Panc1 (cell line): Measurements from ENCODE around the gene NDUFS8. TPM values are rescaled to one million over a fixed set of nuclear protein-coding genes. Genes with fewer than 3 reads are reported as not detected.

Experiments
- ATAC-seq: fragments of 200-7000 bp; cut with Tn5 transposase; 2 replicates; pipeline ENCODE4 v1.9.1; 2020; ENCODE audit warnings: mild to moderate bottlenecking, moderate library complexity
- BruUV-seq: library from RNA; stranded (reverse); fragments of 400-500 nt; replicated peaks from 2 replicates; lab custom pipeline; 2021; lab: Mats Ljungman, UMichigan
- CTCF ChIA-PET: fragments of 300-600 bp; sonication (Branson Sonifier 250); formaldehyde crosslinking; loops from one replicate; lab custom pipeline; 2022; ENCODE audit warnings: antibody characterized with exemption; lab: Charles Lee
- POLR2A ChIA-PET: fragments of 300-600 bp; sonication (Branson Sonifier 250); formaldehyde crosslinking; loops from one replicate; lab custom pipeline; 2022; ENCODE audit warnings: antibody characterized with exemption; lab: Charles Lee
- DNase-seq: peaks from one replicate; pipeline ENCODE4 v3.0.0-alpha.2; 2010; ENCODE audit warnings: low read depth, low spot score
- H3K27ac ChIP-seq: 2 replicates; pipeline ENCODE4 v1.5.1; 2011; ENCODE audit warnings: mild to moderate bottlenecking, low read length, inconsistent platforms
- H3K27me3 ChIP-seq: fragments of 200-500 bp; sonication (Bioruptor generic); 2 replicates; pipeline ENCODE4 v1.6.0; 2014; ENCODE audit warnings: low read length, inconsistent platforms; ENCODE audit not compliant: control insufficient read depth, insufficient read depth
- H3K36me3 ChIP-seq: fragments of 200-500 bp; sonication (Bioruptor generic); 2 replicates; pipeline ENCODE4 v1.5.1; 2014; ENCODE audit warnings: inconsistent platforms, mild to moderate bottlenecking, low read length, moderate library complexity; ENCODE audit not compliant: control insufficient read depth, insufficient read depth
- H3K4me1 ChIP-seq: 2 replicates; pipeline ENCODE4 v1.5.1; 2011; ENCODE audit warnings: inconsistent platforms, mild to moderate bottlenecking, low read length, moderate library complexity; ENCODE audit not compliant: control insufficient read depth, insufficient read depth
- H3K4me3 ChIP-seq, 2 experiments: 2 replicates each; pipeline ENCODE4 v1.5.1; 2011 to 2012; ENCODE audit warnings: low read depth in 2 of 2, low read length in 2 of 2, mild to moderate bottlenecking in 2 of 2, inconsistent platforms in 1 of 2, moderate library complexity in 1 of 2
- H3K9me3 ChIP-seq: fragments of 200-500 bp; sonication (Bioruptor generic); 2 replicates; pipeline ENCODE4 v1.5.1; 2014; ENCODE audit warnings: low read depth, mild to moderate bottlenecking, inconsistent platforms, low read length, moderate library complexity; ENCODE audit not compliant: control insufficient read depth, insufficient read depth
- POLR2AphosphoS5 ChIP-seq: IDR thresholded peaks from 2 replicates; pipeline ENCODE4 v1.6.1; 2012; ENCODE audit warnings: mild to moderate bottlenecking, low read depth, low read length, moderate library complexity
- SIN3A ChIP-seq: IDR thresholded peaks from 2 replicates; pipeline ENCODE4 v1.6.1; 2012; ENCODE audit warnings: low read depth, mild to moderate bottlenecking, low read length, moderate library complexity, borderline replicate concordance; ENCODE audit not compliant: insufficient read depth
- TCF7L2 ChIP-seq: IDR thresholded peaks from 2 replicates; pipeline ENCODE4 v1.6.1; 2011; ENCODE audit warnings: mild to moderate bottlenecking, low read depth, low read length, inconsistent platforms
- in situ Hi-C: cut with HindIII; loops from 2 replicates; pipeline ENCODE4 v1.10.0; 2016; ENCODE audit warnings: low sequenced_read_pairs, low pct_unique_long_range_greater_than_20kb
- intact Hi-C: fragments of 100-400 bp; cut with micrococcal nuclease; formaldehyde crosslinking; loops from one replicate; pipeline ENCODE4 v1.10.0; 2022; ENCODE audit not compliant: unreplicated experiment
- total RNA-seq: library from RNA; stranded (reverse); gene quantifications from one replicate; pipeline ENCODE4 v1.2.1, GENCODE V29; 2021; ENCODE audit not compliant: unreplicated experiment
- TF ChIP-seq, protein P1 (sequence below): fragments of 450-650 bp; IDR thresholded peaks from 2 replicates; pipeline ENCODE4 v1.5.1; 2017; ENCODE audit warnings: mild to moderate bottlenecking
- TF ChIP-seq, protein P2 (sequence below), 2 experiments: IDR thresholded peaks; 2 replicates each; pipeline ENCODE4 v1.6.1; 2011 to 2012; ENCODE audit warnings: low read depth in 2 of 2, control low read depth in 1 of 2, low read length in 1 of 2, mild to moderate bottlenecking in 1 of 2, moderate library complexity in 1 of 2; ENCODE audit not compliant: insufficient read depth in 1 of 2

NDUFS8 gene
- total RNA-seq, 1 experiment from 2014 or later: 289 TPM

DNA sequence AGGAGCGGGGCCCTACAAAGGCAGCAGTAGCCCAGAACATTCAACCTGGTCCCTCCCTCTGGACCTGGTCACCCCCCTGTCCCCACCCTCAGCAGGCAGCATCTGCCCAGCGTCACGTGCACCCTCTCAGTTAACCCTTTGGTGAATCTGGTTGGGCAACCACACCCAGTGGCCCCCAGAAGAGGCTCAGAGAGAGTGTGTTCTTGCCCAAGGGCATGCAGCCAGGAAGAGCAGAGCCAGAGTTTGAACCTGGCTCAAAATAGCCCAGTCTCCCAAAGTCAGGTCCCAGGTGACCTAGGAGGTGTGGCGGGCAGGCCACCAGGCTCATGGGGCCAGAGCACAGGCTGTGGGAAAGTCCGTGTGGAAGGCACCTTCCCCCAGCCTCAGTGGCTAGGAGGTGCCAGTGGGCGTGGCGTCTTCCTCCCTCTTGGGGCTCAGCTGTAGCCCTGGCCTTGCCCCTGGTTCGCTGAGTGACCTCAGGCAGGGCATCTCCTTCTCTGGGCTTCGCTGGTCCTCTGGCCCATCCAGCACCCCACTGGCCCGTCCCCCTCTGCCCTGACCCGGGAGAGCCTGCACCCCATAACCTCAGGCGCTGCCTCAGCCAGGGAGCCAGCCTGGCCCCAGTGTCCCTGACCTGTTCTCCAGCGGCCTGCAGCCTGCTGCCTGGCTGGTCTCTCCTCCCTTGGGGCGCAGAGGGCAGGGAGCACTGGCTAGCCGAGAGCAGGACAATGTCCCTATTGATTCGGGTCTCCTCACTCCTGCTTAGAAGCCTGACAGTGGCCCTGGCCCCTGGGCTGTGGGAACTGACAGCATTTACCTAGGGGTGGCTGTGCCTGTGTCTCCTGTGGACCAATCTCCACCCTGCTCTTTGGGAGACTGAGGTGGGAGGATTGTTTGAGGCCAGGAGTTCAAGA lies 13.3 kb upstream of the NDUFS8 start:
- intact Hi-C loops: no loop called here
- in situ Hi-C loops: no loop called here
- ATAC-seq: no peak
- ChIA-PET POLR2A (no interaction called here), CTCF (no interaction called here)
- peaks cover 67% of the 10 kb centered on the region for H3K4me1 ChIP-seq
- H3K4me3 ChIP-seq: no peak overlapping the region
- no peaks in the 10 kb centered on the region for H3K36me3 ChIP-seq
- TF ChIP-seq, protein P1, sequence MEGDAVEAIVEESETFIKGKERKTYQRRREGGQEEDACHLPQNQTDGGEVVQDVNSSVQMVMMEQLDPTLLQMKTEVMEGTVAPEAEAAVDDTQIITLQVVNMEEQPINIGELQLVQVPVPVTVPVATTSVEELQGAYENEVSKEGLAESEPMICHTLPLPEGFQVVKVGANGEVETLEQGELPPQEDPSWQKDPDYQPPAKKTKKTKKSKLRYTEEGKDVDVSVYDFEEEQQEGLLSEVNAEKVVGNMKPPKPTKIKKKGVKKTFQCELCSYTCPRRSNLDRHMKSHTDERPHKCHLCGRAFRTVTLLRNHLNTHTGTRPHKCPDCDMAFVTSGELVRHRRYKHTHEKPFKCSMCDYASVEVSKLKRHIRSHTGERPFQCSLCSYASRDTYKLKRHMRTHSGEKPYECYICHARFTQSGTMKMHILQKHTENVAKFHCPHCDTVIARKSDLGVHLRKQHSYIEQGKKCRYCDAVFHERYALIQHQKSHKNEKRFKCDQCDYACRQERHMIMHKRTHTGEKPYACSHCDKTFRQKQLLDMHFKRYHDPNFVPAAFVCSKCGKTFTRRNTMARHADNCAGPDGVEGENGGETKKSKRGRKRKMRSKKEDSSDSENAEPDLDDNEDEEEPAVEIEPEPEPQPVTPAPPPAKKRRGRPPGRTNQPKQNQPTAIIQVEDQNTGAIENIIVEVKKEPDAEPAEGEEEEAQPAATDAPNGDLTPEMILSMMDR: no peak
- no peak for TF ChIP-seq TCF7L2
- no peak for TF ChIP-seq SIN3A
- no peak for TF ChIP-seq POLR2AphosphoS5
- TF ChIP-seq, protein P2, sequence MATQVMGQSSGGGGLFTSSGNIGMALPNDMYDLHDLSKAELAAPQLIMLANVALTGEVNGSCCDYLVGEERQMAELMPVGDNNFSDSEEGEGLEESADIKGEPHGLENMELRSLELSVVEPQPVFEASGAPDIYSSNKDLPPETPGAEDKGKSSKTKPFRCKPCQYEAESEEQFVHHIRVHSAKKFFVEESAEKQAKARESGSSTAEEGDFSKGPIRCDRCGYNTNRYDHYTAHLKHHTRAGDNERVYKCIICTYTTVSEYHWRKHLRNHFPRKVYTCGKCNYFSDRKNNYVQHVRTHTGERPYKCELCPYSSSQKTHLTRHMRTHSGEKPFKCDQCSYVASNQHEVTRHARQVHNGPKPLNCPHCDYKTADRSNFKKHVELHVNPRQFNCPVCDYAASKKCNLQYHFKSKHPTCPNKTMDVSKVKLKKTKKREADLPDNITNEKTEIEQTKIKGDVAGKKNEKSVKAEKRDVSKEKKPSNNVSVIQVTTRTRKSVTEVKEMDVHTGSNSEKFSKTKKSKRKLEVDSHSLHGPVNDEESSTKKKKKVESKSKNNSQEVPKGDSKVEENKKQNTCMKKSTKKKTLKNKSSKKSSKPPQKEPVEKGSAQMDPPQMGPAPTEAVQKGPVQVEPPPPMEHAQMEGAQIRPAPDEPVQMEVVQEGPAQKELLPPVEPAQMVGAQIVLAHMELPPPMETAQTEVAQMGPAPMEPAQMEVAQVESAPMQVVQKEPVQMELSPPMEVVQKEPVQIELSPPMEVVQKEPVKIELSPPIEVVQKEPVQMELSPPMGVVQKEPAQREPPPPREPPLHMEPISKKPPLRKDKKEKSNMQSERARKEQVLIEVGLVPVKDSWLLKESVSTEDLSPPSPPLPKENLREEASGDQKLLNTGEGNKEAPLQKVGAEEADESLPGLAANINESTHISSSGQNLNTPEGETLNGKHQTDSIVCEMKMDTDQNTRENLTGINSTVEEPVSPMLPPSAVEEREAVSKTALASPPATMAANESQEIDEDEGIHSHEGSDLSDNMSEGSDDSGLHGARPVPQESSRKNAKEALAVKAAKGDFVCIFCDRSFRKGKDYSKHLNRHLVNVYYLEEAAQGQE (IDR thresholded peaks at IDR 0.05; ENCODE audit: insufficient read depth in 1 of 2, low read depth in 2 of 2, low read length in 1 of 2): no peak
- no peaks in the 10 kb centered on the region for H3K9me3 ChIP-seq
- no peaks in the 10 kb centered on the region for H3K27me3 ChIP-seq
- BruUV-seq: no TSS peak
- peak overlapping the region; percentile 25 for H3K27ac ChIP-seq
- DNase-seq: no peak

DNA sequence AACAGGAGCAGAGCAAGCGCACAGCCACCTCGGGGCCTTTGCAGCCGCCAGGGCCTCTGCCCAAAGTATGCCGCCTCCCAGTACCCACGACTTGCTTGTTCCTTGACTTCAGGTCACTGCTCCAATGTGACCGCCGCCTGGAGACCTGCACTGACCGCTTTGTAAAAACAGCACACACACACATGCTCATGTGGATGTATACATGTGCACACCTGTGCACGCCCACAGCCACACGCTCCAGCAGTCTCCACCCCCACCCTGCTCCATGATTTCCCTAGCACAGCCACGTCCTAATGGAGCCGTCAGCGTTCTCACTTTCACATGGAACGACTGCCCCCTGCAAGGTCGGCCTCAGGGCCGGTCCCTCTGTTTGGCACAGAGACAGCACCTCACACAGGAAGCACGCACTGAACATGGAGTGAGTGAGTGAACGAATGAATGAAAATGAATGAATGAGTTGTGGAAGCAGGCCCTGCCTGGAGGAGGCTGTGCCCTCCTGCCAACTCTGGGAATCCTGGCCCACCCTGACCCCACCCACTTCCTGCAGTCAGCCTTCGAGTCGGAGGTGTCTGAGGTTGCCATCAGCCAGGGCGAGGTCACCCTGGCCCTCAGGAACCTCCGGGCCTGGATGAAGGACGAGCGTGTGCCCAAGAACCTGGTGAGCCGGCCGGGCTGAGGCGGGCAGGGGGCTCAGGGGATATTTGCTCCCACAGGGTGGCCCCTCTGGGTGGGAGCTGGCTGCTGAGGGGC lies 12.3 kb upstream of the NDUFS8 start:
- ChIA-PET POLR2A (no interaction called here), CTCF (no interaction called here)
- peak overlapping the region; percentile 30; the same call in 1 of the 2 replicates for H3K27ac ChIP-seq
- H3K36me3 ChIP-seq: no peaks in the 10 kb centered on the region
- intact Hi-C loops (no loop called here), in situ Hi-C loops (no loop called here)
- peaks cover 57% of the 10 kb centered on the region for H3K4me1 ChIP-seq
- H3K4me3 ChIP-seq: no peak overlapping the region
- no peaks in the 10 kb centered on the region for H3K27me3 ChIP-seq
- no TSS peak for BruUV-seq
- no peak for TF ChIP-seq SIN3A
- TF ChIP-seq, protein P1: no peak
- TF ChIP-seq TCF7L2: no peak
- no peak for TF ChIP-seq POLR2AphosphoS5
- TF ChIP-seq, protein P2 (IDR thresholded peaks at IDR 0.05; ENCODE audit: insufficient read depth in 1 of 2, low read depth in 2 of 2, low read length in 1 of 2): no peak
- H3K9me3 ChIP-seq: no peaks in the 10 kb centered on the region
- DNase-seq (no peak), ATAC-seq (no peak)
